Ovary (tissue), 3 donors: Measurements from ENCODE around the gene IRF4.

Experiments used
- CTCF ChIP-seq, 3 donors: fragments of 450-650 bp in 2 of 3; fragments of 200-600 bp in 1 of 3; IDR thresholded peaks; one replicate each; pipeline versions ENCODE4 v1.5.1 to v1.8.0; 2016 to 2022; ENCODE audit warnings: antibody characterized with exemption in 3 of 3, mild to moderate bottlenecking in 1 of 3
- POLR2A ChIP-seq: fragments of 450-650 bp; IDR thresholded peaks from one replicate; pipeline ENCODE4 v1.6.1; 2017; ENCODE audit warnings: antibody characterized with exemption, mild to moderate bottlenecking, moderate library complexity
- donor health status: DM: no; HTN: no; CAD: no.

GRCh38 chr6:386688-387266 lies 4.8 kb upstream of the IRF4 start:
- TF ChIP-seq CTCF (IDR thresholded peaks at IDR 0.05) = no peak
- no peak for TF ChIP-seq POLR2A
